Nephron (organoid): ENCODE results near the gene SRSF2.

Experiments
- H3K27ac Mint-ChIP-seq, 3 experiments: 2 replicates each; pipeline ENCODE4 v1.8.0; 2020; ENCODE audit warnings: mixed read lengths in 3 of 3, mild to moderate bottlenecking in 2 of 3, moderate library complexity in 1 of 3
- H3K27me3 Mint-ChIP-seq: 2 replicates; pipeline ENCODE4 v1.8.0; 2021; ENCODE audit warnings: low read depth, mild to moderate bottlenecking, moderate library complexity, mixed read lengths
- H3K36me3 Mint-ChIP-seq: 2 replicates; pipeline ENCODE4 v1.8.0; 2020; ENCODE audit warnings: low read depth, mixed read lengths
- H3K4me1 Mint-ChIP-seq: 2 replicates; pipeline ENCODE4 v1.8.0; 2020; ENCODE audit warnings: mixed read lengths
- H3K4me3 Mint-ChIP-seq, 3 experiments: 2 replicates each; pipeline ENCODE4 v1.8.0; 2020; ENCODE audit warnings: mild to moderate bottlenecking in 3 of 3, mixed read lengths in 3 of 3, moderate library complexity in 2 of 3
- H3K9me3 Mint-ChIP-seq: 2 replicates; pipeline ENCODE4 v1.8.0; 2020; ENCODE audit warnings: mixed read lengths
- TF ChIP-seq, protein P1 (sequence below), 3 experiments: fragments of 200-600 bp; sonication (generic); IDR thresholded peaks; one replicate each; pipeline ENCODE4 v1.5.0; 2021; ENCODE audit warnings: antibody characterized with exemption in 3 of 3; ENCODE audit not compliant: unreplicated experiment in 3 of 3

The SRSF2 gene

GRCh38 chr17:76720211-76720610 lies 16.9 kb downstream of the SRSF2 start:
- no peaks in the 10 kb centered on the region for H3K27me3 Mint-ChIP-seq
- H3K36me3 Mint-ChIP-seq, result peaks cover 64% of the 10 kb centered on the region
- H3K27ac Mint-ChIP-seq, result no peak overlapping the region
- H3K4me1 Mint-ChIP-seq, result no peaks in the 10 kb centered on the region
- no peak overlapping the region for H3K4me3 Mint-ChIP-seq
- no peaks in the 10 kb centered on the region for H3K9me3 Mint-ChIP-seq
- TF ChIP-seq, protein P1, sequence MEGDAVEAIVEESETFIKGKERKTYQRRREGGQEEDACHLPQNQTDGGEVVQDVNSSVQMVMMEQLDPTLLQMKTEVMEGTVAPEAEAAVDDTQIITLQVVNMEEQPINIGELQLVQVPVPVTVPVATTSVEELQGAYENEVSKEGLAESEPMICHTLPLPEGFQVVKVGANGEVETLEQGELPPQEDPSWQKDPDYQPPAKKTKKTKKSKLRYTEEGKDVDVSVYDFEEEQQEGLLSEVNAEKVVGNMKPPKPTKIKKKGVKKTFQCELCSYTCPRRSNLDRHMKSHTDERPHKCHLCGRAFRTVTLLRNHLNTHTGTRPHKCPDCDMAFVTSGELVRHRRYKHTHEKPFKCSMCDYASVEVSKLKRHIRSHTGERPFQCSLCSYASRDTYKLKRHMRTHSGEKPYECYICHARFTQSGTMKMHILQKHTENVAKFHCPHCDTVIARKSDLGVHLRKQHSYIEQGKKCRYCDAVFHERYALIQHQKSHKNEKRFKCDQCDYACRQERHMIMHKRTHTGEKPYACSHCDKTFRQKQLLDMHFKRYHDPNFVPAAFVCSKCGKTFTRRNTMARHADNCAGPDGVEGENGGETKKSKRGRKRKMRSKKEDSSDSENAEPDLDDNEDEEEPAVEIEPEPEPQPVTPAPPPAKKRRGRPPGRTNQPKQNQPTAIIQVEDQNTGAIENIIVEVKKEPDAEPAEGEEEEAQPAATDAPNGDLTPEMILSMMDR (IDR thresholded peaks at IDR 0.05; ENCODE audit: unreplicated experiment in 3 of 3), result no peak

DNA sequence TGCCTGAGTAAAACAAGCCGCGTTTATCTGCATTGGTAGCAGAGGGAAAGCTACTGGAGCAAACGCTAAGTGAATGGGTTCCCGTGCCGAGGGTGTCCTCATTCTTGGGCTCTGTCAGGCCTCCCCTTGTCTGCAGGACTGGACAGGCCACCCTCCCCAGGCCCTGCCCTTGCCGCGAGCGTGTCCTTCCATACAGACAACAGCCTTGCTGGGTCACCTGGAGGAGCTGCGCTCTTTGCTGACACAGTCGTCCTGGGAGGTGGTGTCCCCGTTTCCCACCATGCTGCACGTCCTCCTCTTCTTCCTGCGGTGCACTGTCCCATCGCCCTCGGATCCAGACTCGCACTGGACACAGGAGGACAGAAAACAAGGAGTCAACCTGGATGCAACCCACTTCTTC lies 18.6 kb downstream of the SRSF2 start:
- TF ChIP-seq, protein P1 (IDR thresholded peaks at IDR 0.05; ENCODE audit: unreplicated experiment in 3 of 3), result no peak
- Mint-ChIP-seq H3K36me3 (peaks cover 70% of the 10 kb centered on the region), H3K4me3 (no peak overlapping the region), H3K27me3 (no peaks in the 10 kb centered on the region), H3K27ac (no peak overlapping the region), H3K4me1 (peaks cover 5% of the 10 kb centered on the region), H3K9me3 (no peaks in the 10 kb centered on the region)

GRCh38 chr17:76716839-76717215 lies 20.3 kb downstream of the SRSF2 start:
- Mint-ChIP-seq H3K4me1 (peaks cover 5% of the 10 kb centered on the region), H3K9me3 (no peaks in the 10 kb centered on the region), H3K4me3 (no peak overlapping the region), H3K27ac (no peak overlapping the region), H3K36me3 (peaks cover 66% of the 10 kb centered on the region), H3K27me3 (no peaks in the 10 kb centered on the region)
- TF ChIP-seq, protein P1 (IDR thresholded peaks at IDR 0.05; ENCODE audit: unreplicated experiment in 3 of 3), result no peak

DNA sequence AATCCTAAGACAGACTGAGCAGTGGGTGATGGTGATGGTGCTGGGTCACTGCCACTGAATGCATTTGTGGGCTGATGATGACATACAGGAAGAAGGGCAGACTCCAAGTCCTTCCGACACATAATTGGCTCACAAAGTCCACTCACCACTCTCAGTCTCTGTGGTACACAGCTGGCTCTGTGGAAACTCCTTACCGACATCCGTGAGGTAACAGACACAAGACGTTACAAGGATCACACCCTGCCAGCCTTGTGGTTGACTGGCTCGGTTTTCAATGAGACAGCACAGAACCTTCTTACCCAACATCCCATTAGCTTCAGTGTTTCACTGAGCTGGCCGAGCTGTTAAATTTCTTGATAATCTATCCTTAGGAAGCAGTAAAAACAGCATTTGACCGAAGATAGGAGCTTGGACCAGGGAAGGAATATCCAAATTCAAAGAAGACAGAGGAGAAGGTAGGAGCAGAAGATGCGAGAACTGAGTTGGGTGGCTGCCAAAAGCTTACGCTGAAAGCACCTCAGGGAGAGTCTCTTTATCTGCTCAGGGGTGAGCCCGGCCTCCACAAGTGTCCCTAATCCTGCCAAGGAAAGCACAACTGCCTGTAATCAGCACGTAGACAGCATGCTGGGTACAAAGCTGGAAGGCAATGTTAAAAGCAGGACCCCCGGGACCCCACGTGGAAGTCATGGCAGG lies 20.8 kb downstream of the SRSF2 start:
- Mint-ChIP-seq H3K9me3 (no peaks in the 10 kb centered on the region), H3K36me3 (peaks cover 61% of the 10 kb centered on the region), H3K27ac (no peak overlapping the region), H3K27me3 (no peaks in the 10 kb centered on the region), H3K4me1 (peaks cover 10% of the 10 kb centered on the region), H3K4me3 (no peak overlapping the region)
- TF ChIP-seq, protein P1 (IDR thresholded peaks at IDR 0.05; ENCODE audit: unreplicated experiment in 3 of 3), result no peak

- Mint-ChIP-seq H3K27ac (no peak overlapping the region), H3K4me1 (peaks cover 13% of the 10 kb centered on the region), H3K36me3 (peaks cover 53% of the 10 kb centered on the region), H3K4me3 (no peak overlapping the region), H3K27me3 (no peaks in the 10 kb centered on the region), H3K9me3 (no peaks in the 10 kb centered on the region)
- TF ChIP-seq, protein P1 (IDR thresholded peaks at IDR 0.05; ENCODE audit: unreplicated experiment in 3 of 3), result no peak
Measured at GRCh38 chr17:76715496-76715830, 21.7 kb downstream of the SRSF2 start.

DNA sequence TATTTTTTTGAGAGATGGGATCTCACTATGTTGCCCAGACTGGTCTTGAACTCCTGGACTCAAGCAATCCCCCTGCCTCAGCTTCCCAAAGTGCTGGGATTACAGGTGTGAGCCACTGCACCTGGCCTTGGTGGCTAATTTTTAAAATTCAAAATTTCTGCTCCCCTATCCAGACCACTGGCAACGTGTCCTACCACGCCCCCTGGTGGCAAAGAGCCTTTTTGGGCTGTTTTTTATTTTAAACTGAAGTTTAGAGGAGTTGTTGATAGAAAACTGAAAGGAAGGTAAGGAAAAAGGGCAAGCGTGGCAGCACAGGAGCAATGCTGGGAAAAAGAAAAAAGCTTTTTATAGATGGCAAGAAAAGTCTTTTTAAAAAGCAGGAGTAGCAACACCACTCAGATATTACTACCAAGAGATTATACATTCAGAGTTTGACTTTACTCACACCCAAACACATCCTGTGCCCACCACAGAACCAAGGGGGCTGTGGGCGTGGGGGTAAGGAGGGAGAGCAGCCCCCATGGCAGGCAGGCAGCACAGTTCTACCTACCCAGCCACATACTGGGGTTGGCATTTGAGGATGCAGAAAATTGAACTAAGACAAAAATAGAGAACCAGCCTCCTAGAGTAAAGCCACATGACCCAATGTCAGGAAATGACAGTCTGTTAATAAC lies 22.2 kb downstream of the SRSF2 start:
- Mint-ChIP-seq H3K4me1 (peaks cover 13% of the 10 kb centered on the region), H3K36me3 (peaks cover 48% of the 10 kb centered on the region), H3K9me3 (no peaks in the 10 kb centered on the region), H3K27me3 (no peaks in the 10 kb centered on the region), H3K27ac (peak overlapping the region; percentile 8 to 45 (median 13)), H3K4me3 (no peak overlapping the region)
- TF ChIP-seq, protein P1 (IDR thresholded peaks at IDR 0.05; ENCODE audit: unreplicated experiment in 3 of 3), result peak; percentile 82 to 85 (median 84)
